A549 (cell line): ENCODE results near the gene CKLF.

Source experiments
- CBX8 ChIP-seq: fragments of 200-600 bp; sonication (generic); IDR thresholded peaks from 2 replicates; pipeline ENCODE4 v1.6.1; 2016
- EHMT2 ChIP-seq: fragments of 200-600 bp; sonication (generic); IDR thresholded peaks from 2 replicates; pipeline ENCODE4 v1.6.1; 2016; ENCODE audit warnings: antibody characterized with exemption, low read depth, mild to moderate bottlenecking, moderate library complexity
- EP300 ChIP-seq, 2 experiments: fragments of >200 bp; sonication (Bioruptor Twin); formaldehyde crosslinking; IDR thresholded peaks; 2 replicates in 1 of 2; 3 replicates in 1 of 2; pipeline ENCODE4 v1.6.1; 2016 to 2017
- FOSL2 ChIP-seq, 2 experiments: fragments of 450-650 bp in 1 of 2; fragments of >200 bp in 1 of 2; sonication (Bioruptor Twin) in 1 of 2; formaldehyde crosslinking; IDR thresholded peaks; 2 replicates each; pipeline versions ENCODE4 v1.5.0 to v1.6.1; 2016 to 2020; ENCODE audit warnings: mild to moderate bottlenecking in 1 of 2, moderate library complexity in 1 of 2
- HOXA7 ChIP-seq: fragments of 250-450 bp; sonication (Bioruptor Pico); IDR thresholded peaks from 2 replicates; pipeline ENCODE4 v1.5.0; 2020; ENCODE audit warnings: mild to moderate bottlenecking, moderate library complexity
- JUN ChIP-seq, 2 experiments: fragments of >200 bp; sonication (Bioruptor Twin); formaldehyde crosslinking; IDR thresholded peaks; 2 replicates in 1 of 2; 3 replicates in 1 of 2; pipeline ENCODE4 v1.6.1; 2016 to 2017
- PHF8 ChIP-seq: fragments of 200-600 bp; sonication (generic); IDR thresholded peaks from 2 replicates; pipeline ENCODE4 v1.6.1; 2016; ENCODE audit warnings: low read depth, mild to moderate bottlenecking, antibody characterized with exemption, moderate library complexity, borderline replicate concordance
- POLR2A ChIP-seq: IDR thresholded peaks from 2 replicates; pipeline ENCODE4 v1.6.1; 2012; ENCODE audit warnings: mild to moderate bottlenecking, low read length
- RAD21 ChIP-seq, 2 experiments: fragments of >200 bp in 1 of 2; sonication (Bioruptor Twin) in 1 of 2; formaldehyde crosslinking in 1 of 2; IDR thresholded peaks in 1 of 2; conservative IDR thresholded peaks in 1 of 2; 2 replicates in 1 of 2; 3 replicates in 1 of 2; pipeline ENCODE4 v1.6.1; 2012 to 2018; ENCODE audit warnings: inconsistent platforms in 1 of 2
- RFX5 ChIP-seq: fragments of 450-650 bp; IDR thresholded peaks from 2 replicates; pipeline ENCODE4 v1.7.1; 2014; ENCODE audit warnings: antibody characterized with exemption, mild to moderate bottlenecking, moderate library complexity
- SMC3 ChIP-seq: fragments of >200 bp; sonication (Bioruptor Twin); formaldehyde crosslinking; IDR thresholded peaks from 3 replicates; pipeline ENCODE4 v1.6.1; 2018; ENCODE audit warnings: inconsistent platforms
- SREBF2 ChIP-seq: fragments of 450-650 bp; IDR thresholded peaks from 2 replicates; pipeline ENCODE4 v1.6.1; 2014; ENCODE audit warnings: mild to moderate bottlenecking, moderate library complexity
- TF ChIP-seq, protein P1 (sequence below): fragments of >200 bp; sonication (Bioruptor Twin); formaldehyde crosslinking; IDR thresholded peaks from 3 replicates; pipeline ENCODE4 v1.5.1; 2016

DNA sequence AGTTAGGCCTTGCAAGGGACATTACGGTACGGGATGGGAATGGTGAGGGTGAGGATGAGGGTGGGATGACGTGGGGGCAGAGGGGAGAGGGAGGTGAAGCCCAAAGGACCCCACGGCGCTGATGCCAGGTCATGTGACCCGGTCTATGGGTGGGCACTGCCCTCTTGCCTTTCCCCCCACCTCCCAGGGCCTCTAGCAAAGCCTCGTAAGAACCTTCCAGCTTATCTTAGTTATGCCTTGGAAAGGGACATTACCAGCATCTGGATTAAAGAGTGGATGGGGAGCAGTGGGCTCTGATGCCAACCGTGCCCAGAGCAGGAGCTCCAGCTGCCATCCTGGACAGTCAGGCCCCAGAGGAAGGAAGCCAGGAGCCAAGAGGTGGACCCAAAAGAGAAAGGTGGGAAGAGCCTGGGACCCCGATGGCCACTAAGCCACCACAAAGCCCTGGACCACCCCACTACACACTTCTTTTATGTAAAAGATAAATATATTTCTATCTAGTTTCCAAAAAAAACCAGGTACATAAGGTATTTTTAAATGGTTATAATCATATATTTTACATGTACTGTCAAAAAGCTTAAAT lies 43.4 kb upstream of the CKLF start:
- no peak for TF ChIP-seq CBX8
- TF ChIP-seq, protein P1, sequence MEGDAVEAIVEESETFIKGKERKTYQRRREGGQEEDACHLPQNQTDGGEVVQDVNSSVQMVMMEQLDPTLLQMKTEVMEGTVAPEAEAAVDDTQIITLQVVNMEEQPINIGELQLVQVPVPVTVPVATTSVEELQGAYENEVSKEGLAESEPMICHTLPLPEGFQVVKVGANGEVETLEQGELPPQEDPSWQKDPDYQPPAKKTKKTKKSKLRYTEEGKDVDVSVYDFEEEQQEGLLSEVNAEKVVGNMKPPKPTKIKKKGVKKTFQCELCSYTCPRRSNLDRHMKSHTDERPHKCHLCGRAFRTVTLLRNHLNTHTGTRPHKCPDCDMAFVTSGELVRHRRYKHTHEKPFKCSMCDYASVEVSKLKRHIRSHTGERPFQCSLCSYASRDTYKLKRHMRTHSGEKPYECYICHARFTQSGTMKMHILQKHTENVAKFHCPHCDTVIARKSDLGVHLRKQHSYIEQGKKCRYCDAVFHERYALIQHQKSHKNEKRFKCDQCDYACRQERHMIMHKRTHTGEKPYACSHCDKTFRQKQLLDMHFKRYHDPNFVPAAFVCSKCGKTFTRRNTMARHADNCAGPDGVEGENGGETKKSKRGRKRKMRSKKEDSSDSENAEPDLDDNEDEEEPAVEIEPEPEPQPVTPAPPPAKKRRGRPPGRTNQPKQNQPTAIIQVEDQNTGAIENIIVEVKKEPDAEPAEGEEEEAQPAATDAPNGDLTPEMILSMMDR, result no peak
- no peak for TF ChIP-seq EP300 (IDR thresholded peaks at IDR 0.05)
- no peak for TF ChIP-seq SMC3
- TF ChIP-seq SREBF2, result no peak
- no peak for TF ChIP-seq JUN (IDR thresholded peaks at IDR 0.05)
- TF ChIP-seq RAD21 (conservative IDR thresholded peaks at IDR 0.05 in 1 of 2, IDR thresholded peaks at IDR 0.05 in 1 of 2), result no peak
- no peak for TF ChIP-seq POLR2A
- TF ChIP-seq RFX5, result no peak
- no peak for TF ChIP-seq HOXA7 (CRISPR knock-in tag)
- no peak for TF ChIP-seq EHMT2
- no peak for TF ChIP-seq PHF8
- no peak for TF ChIP-seq FOSL2 (IDR thresholded peaks at IDR 0.05)
- TF ChIP-seq FOSL2 (CRISPR knock-in tag; IDR thresholded peaks at IDR 0.05), result no peak
